CD4-positive, alpha-beta T cell treated with Interleukin-17A for 1 hour (primary cell): ENCODE results near the gene ZXDC.

Source experiments
- DNase-seq: peaks from one replicate; pipeline ENCODE4 v3.0.0-alpha.2; 2020

The ZXDC gene

GRCh38 chr3:126510308-126510910, 34.7 kb upstream of the ZXDC start:
- no peak for DNase-seq

DNA sequence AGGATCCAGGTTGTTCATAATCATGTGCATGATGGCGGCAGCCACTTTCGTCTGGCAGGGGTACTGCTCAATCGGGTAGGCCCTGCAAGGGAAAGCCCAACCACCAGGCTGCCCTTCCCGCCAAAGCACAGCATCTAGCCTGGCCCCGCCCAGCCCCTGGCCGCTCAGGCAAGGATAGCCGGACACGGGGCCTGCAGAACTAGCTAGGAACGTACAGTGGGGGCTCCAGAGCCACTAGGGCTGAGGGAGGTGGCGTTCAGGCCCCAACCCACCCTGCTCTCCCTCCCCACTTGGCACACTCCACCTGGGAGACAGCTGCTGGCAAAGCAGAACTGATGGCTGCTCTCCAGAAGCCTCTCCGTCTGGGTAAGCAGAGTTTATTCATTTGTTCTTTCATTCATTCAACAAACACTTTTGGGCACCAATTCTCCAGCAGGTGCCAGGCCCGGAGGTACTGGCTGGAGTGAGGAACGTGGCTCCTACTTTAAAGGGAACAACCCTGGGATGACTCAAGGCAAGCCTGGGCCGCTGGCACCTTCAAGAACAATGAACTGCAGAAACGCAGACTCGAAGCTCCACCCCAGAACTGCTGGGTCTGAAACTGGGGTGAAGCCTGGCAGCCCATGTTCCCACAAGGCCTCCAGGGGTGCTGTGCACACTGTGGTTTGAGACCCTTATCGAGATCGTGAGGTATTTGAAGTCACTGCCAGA, 34.1 kb upstream of the ZXDC start:
- DNase-seq = no peak

DNA sequence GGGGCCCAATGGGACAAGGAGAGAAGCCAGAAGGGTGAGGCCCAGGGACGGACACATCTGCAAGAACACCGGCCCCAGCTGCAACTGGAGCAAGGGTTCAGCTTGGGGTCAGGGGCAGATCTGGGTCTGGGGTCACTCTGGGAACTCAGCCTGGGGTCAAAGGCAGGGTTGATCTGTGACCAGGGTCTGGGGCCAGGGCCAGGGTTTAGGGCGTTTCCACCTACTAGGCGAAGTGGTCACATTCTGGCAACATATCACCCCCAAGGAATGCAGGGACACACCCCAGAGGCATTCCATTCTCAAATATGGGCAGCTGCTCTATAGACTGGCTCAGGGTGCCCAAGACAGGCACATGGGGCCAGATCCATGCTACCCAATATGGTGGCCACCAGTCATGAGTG, 32.9 kb upstream of the ZXDC start:
- DNase-seq = no peak

DNA sequence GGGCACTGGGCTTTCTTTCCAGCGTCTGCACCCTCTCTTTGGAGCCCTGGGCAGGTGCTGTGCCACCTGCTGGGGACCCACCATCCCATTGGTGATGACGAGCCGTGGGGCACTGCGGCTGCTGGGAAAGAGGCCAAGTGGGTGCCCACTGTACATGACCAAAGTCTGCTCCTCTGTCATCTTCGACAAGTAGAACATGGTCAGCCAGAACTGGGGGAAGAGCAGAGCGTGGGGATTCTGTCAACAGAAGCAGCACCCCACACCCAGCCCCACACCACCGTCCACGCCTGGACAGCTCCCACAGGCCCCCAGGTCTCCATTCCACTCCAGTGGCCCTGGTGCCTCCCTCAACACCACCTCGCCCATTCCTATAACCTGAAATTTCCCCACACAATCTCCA, 32.2 kb upstream of the ZXDC start:
- no peak for DNase-seq

DNA sequence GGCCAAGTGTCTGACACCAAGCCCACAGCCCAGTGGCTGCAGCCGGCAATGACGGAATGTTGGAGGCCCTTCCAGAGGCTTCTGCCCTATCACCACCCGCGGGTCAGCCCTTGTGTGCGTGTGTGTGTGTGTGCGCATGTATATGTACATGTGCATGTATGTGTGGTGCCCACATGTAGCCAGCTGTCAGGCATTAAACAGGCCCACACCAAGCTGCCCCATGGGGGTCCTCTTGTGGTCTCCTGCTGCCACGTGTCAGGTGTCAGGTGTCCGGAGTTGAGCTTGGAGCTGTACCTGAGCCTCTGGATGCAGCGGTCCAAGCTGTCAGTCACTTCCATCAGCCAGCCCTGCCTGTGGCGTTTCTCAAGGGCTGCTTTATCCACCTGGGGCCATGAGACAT, 28.0 kb upstream of the ZXDC start:
- DNase-seq = no peak

DNA sequence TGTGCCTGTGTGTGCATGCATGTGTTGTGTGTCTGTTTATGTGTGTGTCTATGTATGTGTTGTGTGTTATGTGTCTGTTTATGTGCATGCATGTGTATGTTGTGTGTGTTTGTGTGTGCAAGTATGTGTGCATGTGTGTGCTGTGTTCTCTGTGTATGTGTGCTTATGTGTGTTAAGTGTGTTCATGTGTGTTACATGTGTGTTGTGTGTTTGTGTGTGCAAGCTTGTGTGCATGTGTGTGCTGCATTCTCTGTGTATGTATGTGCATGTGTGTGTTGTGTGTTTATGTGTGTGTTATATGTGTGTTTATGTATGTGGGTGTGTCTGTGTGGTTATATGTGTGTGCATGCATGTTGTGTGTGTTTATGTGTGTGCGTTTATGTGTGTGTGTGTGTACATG, 27.0 kb upstream of the ZXDC start:
- DNase-seq = no peak

- no peak for DNase-seq
Observed at GRCh38 chr3:126501736-126502135, 26.0 kb upstream of the ZXDC start.

DNA sequence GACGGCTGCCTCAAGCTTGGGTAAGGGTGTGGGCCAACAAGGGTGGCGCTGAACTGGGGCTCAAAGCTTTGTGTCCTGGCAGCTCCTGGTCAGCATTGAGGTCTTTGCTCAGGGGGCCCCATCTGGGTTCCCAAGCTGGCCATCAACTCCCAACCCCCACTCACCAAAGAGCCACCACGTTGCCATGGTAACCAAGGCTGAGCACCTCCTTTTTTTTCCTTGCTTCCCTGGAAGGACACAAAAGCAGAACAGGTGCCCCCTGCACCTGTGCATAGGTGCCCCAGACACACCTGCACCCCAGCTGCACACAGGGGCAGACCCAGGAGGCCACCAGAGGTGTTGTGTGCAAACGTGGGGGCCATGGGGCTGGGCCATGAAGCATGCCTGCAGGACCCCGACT, 25.4 kb upstream of the ZXDC start:
- no peak for DNase-seq

DNA sequence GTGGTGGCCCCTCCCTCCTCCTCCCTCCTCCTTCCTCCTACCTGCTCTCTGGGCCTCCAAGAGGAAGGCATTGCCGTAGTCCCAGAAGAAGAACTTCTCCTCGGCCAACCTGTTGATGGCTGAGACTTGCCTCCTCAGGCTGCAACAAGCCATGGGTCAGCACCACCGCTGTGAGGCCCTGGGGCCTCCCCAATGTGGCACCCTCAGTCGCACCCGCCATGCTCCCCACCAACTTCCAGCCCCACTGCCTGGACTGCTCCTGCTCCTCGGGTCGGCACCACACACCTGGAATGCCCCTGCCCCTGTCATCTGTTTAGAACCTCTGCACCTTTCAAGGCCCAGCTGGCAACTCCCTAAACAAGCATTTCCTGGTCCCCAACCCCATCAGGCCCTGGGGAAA, 24.3 kb upstream of the ZXDC start:
- no peak for DNase-seq

DNA sequence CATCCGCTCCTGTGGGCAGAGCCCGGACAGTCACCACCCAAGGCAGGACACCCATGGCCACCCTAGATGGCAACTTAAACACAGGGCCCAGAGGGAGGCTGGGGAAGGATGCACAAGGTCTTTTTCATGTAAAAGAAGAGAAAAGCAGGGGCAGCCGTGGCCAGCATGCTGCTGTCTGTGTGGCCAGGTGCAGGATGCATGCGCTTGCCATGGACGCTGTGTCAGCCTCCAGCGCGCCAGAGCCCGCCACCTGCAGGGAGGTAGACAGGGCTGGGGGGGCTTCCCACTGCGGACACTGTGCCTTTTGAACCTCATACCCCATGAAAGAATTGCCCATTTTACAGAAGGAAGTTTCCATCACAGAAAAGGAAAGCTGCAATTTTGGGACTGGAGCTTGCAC, 23.7 kb upstream of the ZXDC start:
- no peak for DNase-seq

DNA sequence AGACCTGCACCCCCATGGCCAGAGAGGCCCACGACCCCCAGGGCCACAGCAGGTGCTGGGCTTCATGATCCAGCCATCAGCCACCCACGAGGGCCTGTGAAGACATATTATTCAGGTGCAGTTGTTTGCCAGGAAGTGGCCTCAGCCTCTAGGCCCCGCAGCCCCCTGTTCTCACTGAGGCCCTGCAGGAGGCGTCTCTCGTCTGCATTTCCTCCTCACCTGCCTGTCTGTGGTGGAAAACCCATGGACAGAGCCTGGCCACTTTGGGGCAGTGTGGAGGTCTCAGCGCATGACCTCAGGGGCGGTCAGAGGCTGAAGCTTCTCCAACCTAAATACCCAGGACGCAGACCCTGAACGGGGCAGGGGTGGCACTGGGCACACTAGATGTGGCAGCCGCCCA, 23.2 kb upstream of the ZXDC start:
- no peak for DNase-seq

DNA sequence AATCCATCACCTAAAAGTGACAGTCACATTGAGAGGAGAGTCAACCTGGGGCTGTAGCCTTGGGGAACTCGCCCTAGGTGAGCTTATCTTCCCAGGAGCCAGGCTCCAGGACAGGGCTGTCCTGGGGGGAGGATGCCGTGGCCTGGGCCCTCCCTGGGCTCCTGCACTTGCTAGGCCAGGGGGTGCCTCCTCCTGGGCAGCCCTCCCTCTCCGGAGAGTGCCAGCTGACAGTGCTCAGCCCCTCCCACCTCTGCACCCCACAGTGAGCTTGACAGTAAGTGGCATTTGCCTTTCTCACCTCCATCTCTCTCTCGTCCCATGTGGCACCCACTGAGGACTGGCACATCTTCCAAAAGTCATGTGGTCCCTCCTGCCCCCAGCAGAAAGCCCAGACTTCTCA, 22.8 kb upstream of the ZXDC start:
- no peak for DNase-seq

GRCh38 chr3:126497956-126498355, 22.3 kb upstream of the ZXDC start:
- no peak for DNase-seq

- no peak for DNase-seq
Observed at GRCh38 chr3:126496894-126497850, 21.5 kb upstream of the ZXDC start.

DNA sequence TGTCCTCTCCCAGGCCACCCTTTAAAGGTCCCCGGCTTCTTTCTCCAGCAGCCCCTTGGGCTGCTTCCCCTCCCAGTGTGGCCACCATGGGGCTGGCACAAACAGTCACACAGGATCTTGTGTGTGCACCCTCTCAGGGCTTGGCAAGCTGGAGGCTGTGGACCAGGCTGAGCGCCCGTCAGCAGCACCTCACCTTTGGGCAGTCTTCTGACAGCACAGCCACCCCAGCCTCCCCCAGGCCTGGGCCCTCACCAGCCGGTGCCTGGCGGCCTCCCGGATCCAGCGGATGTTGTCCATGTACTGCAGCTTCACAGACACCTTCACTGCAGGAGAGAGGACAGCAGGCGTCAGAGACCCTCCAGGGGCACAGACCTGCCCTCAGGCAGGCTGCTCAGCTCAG, 20.1 kb upstream of the ZXDC start:
- no peak for DNase-seq

- no peak for DNase-seq
Observed at GRCh38 chr3:126494970-126495230, 19.2 kb upstream of the ZXDC start.

DNA sequence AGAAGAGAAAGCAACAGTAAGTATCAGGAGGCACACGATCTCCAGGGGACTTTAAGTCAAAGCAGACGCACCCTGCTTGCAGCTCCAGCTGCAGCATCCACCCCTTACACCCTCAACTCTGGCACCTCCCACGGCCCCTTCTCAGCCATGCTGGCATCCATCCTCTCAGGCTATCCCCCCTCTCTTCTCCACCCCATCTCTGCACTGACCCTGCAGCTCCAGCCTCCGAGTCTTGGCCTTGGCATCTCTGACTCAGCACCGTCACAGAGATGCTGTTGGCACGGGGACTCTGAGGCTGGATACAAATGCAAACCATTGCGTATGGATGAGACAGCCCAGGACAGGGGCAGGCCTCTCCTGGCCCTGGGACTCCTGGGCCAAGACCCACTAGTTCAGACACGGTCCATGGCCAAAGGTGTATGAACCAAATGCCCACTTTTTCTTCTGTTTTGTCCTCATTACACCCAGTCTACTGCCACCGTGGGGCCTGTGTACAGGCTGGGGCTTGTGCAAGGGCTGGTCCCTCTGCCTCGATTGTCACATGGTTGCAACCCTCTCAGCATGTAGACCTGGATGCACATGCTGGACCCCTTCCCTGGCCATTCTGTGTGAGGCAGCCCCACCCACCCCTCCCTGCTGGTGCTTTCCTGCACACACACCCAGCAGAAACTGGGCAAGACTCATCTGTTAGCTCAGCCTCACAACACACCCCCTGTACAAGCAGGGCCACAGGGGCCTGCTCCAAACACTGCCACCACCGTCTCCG, 18.7 kb upstream of the ZXDC start:
- no peak for DNase-seq

- no peak for DNase-seq
Observed at GRCh38 chr3:126493739-126494138, 18.0 kb upstream of the ZXDC start.

GRCh38 chr3:126493051-126493450, 17.4 kb upstream of the ZXDC start:
- DNase-seq = no peak

DNA sequence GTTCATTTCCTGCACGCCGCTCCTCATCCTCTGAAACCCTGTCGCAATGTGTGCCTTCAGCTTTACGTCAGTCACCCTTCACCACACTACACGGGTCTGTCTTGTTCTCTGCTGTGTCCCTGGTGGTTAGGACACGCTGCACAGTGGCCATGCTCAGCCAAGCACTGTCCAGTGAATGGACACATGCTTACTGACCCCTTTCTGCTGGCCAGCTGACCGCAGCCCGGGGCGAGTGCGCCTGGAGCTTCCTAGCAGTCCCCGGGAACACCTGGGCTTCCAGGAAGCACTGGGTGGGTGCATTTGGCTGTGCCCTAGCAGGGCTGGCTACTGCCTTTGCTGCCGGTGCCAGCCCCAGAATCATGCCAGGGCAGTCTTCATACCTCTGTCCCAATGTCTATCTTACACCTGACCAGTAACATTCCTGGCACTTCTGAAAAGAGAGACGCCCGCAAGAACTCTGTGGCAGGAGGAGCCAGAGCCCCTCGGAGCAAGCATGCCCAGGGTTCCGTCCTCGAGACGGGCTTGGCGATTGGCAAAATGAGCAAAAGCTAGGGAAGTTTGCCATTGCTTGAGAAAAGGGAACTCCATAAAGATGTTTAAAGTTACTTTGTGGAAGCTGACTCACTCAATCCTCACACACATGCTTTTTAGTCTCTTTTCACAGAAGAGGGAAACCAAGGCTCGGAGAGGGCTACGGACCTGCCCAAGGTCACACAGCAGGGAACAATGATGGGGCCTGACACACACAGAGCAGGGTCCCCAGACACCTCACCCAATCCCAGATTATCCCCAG, 15.7 kb upstream of the ZXDC start:
- DNase-seq = no peak

DNA sequence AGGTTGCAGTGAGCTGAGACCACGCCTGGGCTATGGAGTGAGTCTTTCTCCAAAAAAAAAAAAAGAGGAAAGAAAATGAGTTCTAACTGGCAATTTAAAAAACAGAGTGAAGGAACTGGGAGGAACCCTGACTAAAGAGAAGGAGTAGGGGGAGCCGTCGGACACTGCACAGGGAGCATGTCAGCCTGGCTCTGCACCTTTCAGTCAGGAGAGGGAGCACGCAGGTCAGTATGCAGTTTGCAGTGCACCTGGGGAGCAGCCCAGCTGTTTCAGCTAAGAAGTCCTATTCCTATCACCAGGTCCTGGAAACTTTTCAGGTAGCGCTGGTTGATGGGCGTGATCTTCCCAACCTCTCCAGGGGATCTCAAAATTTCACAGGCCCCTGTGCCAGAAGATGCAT, 14.9 kb upstream of the ZXDC start:
- no peak for DNase-seq

GRCh38 chr3:126488886-126489569, 13.3 kb upstream of the ZXDC start:
- no peak for DNase-seq
